ENCODE results near the gene IFT52. TPM values are rescaled to one million over a fixed set of nuclear protein-coding genes. Genes with fewer than 3 reads are reported as not detected.

IFT52 gene
- total RNA-seq, 1 donor from 2014 or later: 38.9 TPM

DNA sequence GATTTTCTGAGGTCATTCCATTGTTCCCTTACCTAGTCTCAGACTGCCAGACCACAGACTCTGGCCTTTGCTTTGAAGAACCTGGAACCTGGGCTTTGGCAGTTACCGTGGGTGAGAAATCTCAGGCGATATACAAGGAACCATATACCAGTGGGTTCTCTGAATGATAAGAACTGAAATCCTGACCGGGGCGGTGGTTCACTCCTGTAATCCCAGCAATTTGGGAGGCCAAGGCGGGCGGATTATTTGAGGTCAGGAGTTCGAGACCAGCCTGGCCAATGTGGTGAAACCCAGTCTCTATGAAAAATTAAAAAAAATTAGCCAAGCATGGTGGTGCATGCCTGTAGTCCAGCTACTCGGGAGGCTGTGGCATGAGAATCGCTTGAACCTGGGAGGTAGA is 46.2 kb upstream of the IFT52 start:
- TF ChIP-seq, protein P1, sequence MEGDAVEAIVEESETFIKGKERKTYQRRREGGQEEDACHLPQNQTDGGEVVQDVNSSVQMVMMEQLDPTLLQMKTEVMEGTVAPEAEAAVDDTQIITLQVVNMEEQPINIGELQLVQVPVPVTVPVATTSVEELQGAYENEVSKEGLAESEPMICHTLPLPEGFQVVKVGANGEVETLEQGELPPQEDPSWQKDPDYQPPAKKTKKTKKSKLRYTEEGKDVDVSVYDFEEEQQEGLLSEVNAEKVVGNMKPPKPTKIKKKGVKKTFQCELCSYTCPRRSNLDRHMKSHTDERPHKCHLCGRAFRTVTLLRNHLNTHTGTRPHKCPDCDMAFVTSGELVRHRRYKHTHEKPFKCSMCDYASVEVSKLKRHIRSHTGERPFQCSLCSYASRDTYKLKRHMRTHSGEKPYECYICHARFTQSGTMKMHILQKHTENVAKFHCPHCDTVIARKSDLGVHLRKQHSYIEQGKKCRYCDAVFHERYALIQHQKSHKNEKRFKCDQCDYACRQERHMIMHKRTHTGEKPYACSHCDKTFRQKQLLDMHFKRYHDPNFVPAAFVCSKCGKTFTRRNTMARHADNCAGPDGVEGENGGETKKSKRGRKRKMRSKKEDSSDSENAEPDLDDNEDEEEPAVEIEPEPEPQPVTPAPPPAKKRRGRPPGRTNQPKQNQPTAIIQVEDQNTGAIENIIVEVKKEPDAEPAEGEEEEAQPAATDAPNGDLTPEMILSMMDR (IDR thresholded peaks at IDR 0.05): no peak
- Mint-ChIP-seq H3K27ac (ENCODE audit: unreplicated experiment) (no peak overlapping the region), H3K27me3 (ENCODE audit: low read depth) (no peaks in the 10 kb centered on the region)

GRCh38 chr20:43545837-43546578 is 44.7 kb upstream of the IFT52 start:
- Mint-ChIP-seq H3K4me3 (ENCODE audit: unreplicated experiment) (no peak overlapping the region), H3K27ac (ENCODE audit: unreplicated experiment) (no peak overlapping the region), H3K27me3 (ENCODE audit: low read depth) (no peaks in the 10 kb centered on the region), H3K4me1 (ENCODE audit: low read depth) (peaks cover 3% of the 10 kb centered on the region), H3K9me3 (ENCODE audit: low read depth) (peaks cover 8% of the 10 kb centered on the region), H3K36me3 (ENCODE audit: low read depth) (peaks cover 22% of the 10 kb centered on the region)
- TF ChIP-seq, protein P1 (IDR thresholded peaks at IDR 0.05): no peak
- DNase-seq (ENCODE audit: low spot score): no peak

More for the DNA sequence above, 46.2 kb upstream of the IFT52 start:
- DNase-seq (ENCODE audit: low spot score): no peak
- Mint-ChIP-seq H3K4me3 (ENCODE audit: unreplicated experiment) (no peak overlapping the region), H3K36me3 (ENCODE audit: low read depth) (peaks cover 21% of the 10 kb centered on the region), H3K9me3 (ENCODE audit: low read depth) (peaks cover 8% of the 10 kb centered on the region), H3K4me1 (ENCODE audit: low read depth) (no peaks in the 10 kb centered on the region)

- DNase-seq (ENCODE audit: low spot score): no peak
- H3K27me3 Mint-ChIP-seq (ENCODE audit: low read depth): no peaks in the 10 kb centered on the region
- peaks cover 12% of the 10 kb centered on the region for H3K4me1 Mint-ChIP-seq (ENCODE audit: low read depth)
- H3K4me3 Mint-ChIP-seq (ENCODE audit: unreplicated experiment): no peak overlapping the region
- H3K9me3 Mint-ChIP-seq (ENCODE audit: low read depth): peaks cover 8% of the 10 kb centered on the region
- TF ChIP-seq, protein P1 (IDR thresholded peaks at IDR 0.05): no peak
- H3K27ac Mint-ChIP-seq (ENCODE audit: unreplicated experiment): no peak overlapping the region
- peaks cover 22% of the 10 kb centered on the region for H3K36me3 Mint-ChIP-seq (ENCODE audit: low read depth)
Observed at GRCh38 chr20:43548273-43548880, 42.4 kb upstream of the IFT52 start.

DNA sequence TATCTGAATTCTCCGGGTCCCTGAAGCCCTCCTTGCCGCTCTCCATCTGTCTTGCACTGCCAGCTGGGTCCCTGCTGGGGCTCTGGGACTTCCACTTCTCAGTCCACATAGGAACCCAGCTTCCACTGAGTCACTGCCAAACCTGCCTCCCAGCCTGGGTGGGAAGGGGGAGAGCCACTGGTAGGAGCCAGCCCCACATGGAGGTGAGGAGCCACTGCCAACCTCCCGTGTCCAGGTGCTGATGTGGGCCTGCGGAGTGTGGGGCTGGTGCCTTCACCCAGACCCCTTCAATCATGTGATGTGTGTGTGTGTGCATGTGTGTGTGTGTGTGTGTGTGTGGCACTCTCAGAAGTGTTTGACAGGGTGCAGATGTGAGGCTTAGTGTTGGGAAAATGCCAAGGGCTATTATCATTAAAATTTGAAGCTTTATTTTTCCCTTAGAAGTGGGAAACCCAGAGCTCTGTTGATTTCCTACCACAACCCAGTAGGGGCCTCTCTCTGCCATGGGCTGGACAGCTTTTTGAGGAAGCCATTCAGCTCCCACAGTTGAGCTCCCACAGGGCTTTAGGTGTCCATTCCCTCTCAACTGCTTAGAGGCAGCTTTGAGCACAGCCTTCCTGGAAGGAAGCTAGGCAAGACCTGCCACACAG is 41.2 kb upstream of the IFT52 start:
- DNase-seq (ENCODE audit: low spot score): peak; percentile 60
- H3K27me3 Mint-ChIP-seq (ENCODE audit: low read depth): no peaks in the 10 kb centered on the region
- TF ChIP-seq, protein P1 (IDR thresholded peaks at IDR 0.05): no peak
- H3K4me3 Mint-ChIP-seq (ENCODE audit: unreplicated experiment): no peak overlapping the region
- peaks cover 19% of the 10 kb centered on the region for H3K36me3 Mint-ChIP-seq (ENCODE audit: low read depth)
- peaks cover 12% of the 10 kb centered on the region for H3K4me1 Mint-ChIP-seq (ENCODE audit: low read depth)
- no peak overlapping the region for H3K27ac Mint-ChIP-seq (ENCODE audit: unreplicated experiment)
- peaks cover 11% of the 10 kb centered on the region for H3K9me3 Mint-ChIP-seq (ENCODE audit: low read depth)

DNA sequence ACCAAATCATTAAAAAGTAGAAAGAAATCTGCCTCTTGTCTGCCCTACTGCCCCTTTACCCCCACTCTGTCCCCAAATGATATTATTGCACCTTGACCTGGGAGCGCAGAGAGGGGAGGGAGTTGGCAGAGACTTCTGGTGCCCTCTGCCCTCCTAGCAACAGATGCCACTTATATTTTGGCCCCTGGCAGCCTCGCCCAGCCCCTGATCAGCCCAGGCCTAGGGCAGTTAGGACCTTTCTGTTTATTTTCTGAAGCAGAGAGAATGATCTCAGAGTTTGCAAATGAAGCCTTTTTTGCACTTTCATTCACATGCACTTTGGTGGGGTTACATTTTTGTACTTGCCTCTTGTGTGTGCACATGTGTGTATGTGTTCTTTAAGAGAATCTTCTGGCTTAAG is 40.3 kb upstream of the IFT52 start:
- Mint-ChIP-seq H3K36me3 (ENCODE audit: low read depth) (peaks cover 19% of the 10 kb centered on the region), H3K27ac (ENCODE audit: unreplicated experiment) (no peak overlapping the region), H3K9me3 (ENCODE audit: low read depth) (peaks cover 11% of the 10 kb centered on the region), H3K4me3 (ENCODE audit: unreplicated experiment) (no peak overlapping the region), H3K27me3 (ENCODE audit: low read depth) (no peaks in the 10 kb centered on the region), H3K4me1 (ENCODE audit: low read depth) (peaks cover 12% of the 10 kb centered on the region)
- DNase-seq (ENCODE audit: low spot score): peak; percentile 36
- TF ChIP-seq, protein P1 (IDR thresholded peaks at IDR 0.05): no peak

Data from chondrocyte (in vitro differentiated cells).